GM12878 (cell line): ENCODE data around the gene ANKRD13D. TPM values are rescaled to one million over a fixed set of nuclear protein-coding genes. Genes with fewer than 3 reads are reported as not detected.
A peak's percentile ranks its signal among the peaks of the same experiment; 100 is the strongest.

ENCODE experiments used
- ATF7 ChIP-seq: fragments of 450-650 bp; IDR thresholded peaks from 2 replicates; pipeline ENCODE4 v1.6.1; 2016; ENCODE audit warnings: low read depth, mild to moderate bottlenecking
- BACH1 ChIP-seq: fragments of 450-650 bp; IDR thresholded peaks from 2 replicates; pipeline ENCODE4 v1.6.1; 2017; ENCODE audit warnings: mild to moderate bottlenecking, borderline replicate concordance
- CREM ChIP-seq: IDR thresholded peaks from 2 replicates; pipeline ENCODE4 v1.6.1; 2014; ENCODE audit warnings: antibody characterized with exemption, low read depth
- ETV6 ChIP-seq, 2 experiments: fragments of 450-650 bp in 1 of 2; IDR thresholded peaks in 1 of 2; conservative IDR thresholded peaks in 1 of 2; 2 replicates each; pipeline ENCODE4 v1.6.1; 2014; ENCODE audit warnings: antibody characterized with exemption in 1 of 2, borderline replicate concordance in 1 of 2, low read depth in 1 of 2, mild to moderate bottlenecking in 1 of 2, moderate library complexity in 1 of 2
- GATAD2B ChIP-seq: fragments of 450-650 bp; conservative IDR thresholded peaks from 2 replicates; pipeline ENCODE4 v1.6.1; 2017; ENCODE audit warnings: low read depth, mild to moderate bottlenecking, moderate library complexity
- IKZF1 ChIP-seq: fragments of 450-650 bp; conservative IDR thresholded peaks from 2 replicates; pipeline ENCODE4 v1.6.1; 2017; ENCODE audit warnings: antibody characterized with exemption, mild to moderate bottlenecking
- KAT2A ChIP-seq: conservative IDR thresholded peaks from 2 replicates; pipeline ENCODE4 v1.6.1; 2011; ENCODE audit warnings: low read depth, low read length; ENCODE audit not compliant: control insufficient read depth
- LARP7 ChIP-seq: fragments of 450-650 bp; IDR thresholded peaks from 2 replicates; pipeline ENCODE4 v1.6.1; 2017; ENCODE audit warnings: mild to moderate bottlenecking
- NRF1 ChIP-seq: conservative IDR thresholded peaks from 2 replicates; pipeline ENCODE4 v1.6.1; 2011; ENCODE audit warnings: mild to moderate bottlenecking, low read depth, low read length, improper control_type of control experiment
- PAX5 ChIP-seq: IDR thresholded peaks from 2 replicates; pipeline ENCODE4 v1.6.1; 2011; ENCODE audit warnings: low read depth, low read length, borderline replicate concordance
- RBBP5 ChIP-seq: fragments of 200-600 bp; sonication (generic); conservative IDR thresholded peaks from 2 replicates; pipeline ENCODE4 v1.6.1; 2016
- SMAD1 ChIP-seq: fragments of 450-650 bp; IDR thresholded peaks from 2 replicates; pipeline ENCODE4 v1.6.1; 2018; ENCODE audit warnings: mild to moderate bottlenecking, low read depth; ENCODE audit not compliant: partially characterized antibody
- SUZ12 ChIP-seq: fragments of 200-600 bp; sonication (generic); IDR thresholded peaks from one replicate; pipeline ENCODE4 v1.6.1; 2018; ENCODE audit warnings: antibody characterized with exemption, mild to moderate bottlenecking; ENCODE audit not compliant: unreplicated experiment
- TCF3 ChIP-seq: IDR thresholded peaks from 2 replicates; pipeline ENCODE4 v1.6.1; 2012; ENCODE audit warnings: low read depth, mild to moderate bottlenecking, low read length, borderline replicate concordance; ENCODE audit not compliant: insufficient read depth
- polyA plus RNA-seq, 11 experiments: library from polyadenylated mRNA; depleted of rRNA in 4 of 11; unstranded in 6 of 11; stranded (reverse) in 5 of 11; fragments of >200 nt; fragmentation: Nextera tagmentation in 4 of 11; fragmentation: Illumina TruSeq in 1 of 11; extraction: Ambion mirVana in 4 of 11; extraction: Trizol in 1 of 11; gene quantifications; 1 replicate in 1 of 11; 2 replicates in 10 of 11; pipeline versions ENCODE4 v1.2.1 to v1.2.3, GENCODE V29; 2011 to 2016; ENCODE audit warnings: inconsistent platforms in 2 of 11, missing spikeins in 2 of 11, low read depth in 1 of 11
- total RNA-seq, 4 experiments: library from RNA; depleted of rRNA in 3 of 4; stranded (reverse); fragments of >200 nt in 3 of 4; fragmentation: Illumina TruSeq in 1 of 4; extraction: Trizol in 1 of 4; gene quantifications; 2 replicates each; pipeline versions ENCODE4 v1.2.1 to v1.2.3, GENCODE V29; 2013 to 2021
- TF ChIP-seq, protein P1 (sequence below), 3 experiments: IDR thresholded peaks in 2 of 3; conservative IDR thresholded peaks in 1 of 3; 2 replicates each; pipeline ENCODE4 v1.5.1; 2011; ENCODE audit warnings: low read depth in 3 of 3, low read length in 3 of 3, mild to moderate bottlenecking in 3 of 3, control low read depth in 2 of 3, moderate library complexity in 2 of 3, inconsistent platforms in 1 of 3, mixed read lengths in 1 of 3; ENCODE audit not compliant: control insufficient read depth in 2 of 3, insufficient read depth in 1 of 3; ENCODE audit errors: extremely low read depth in 1 of 3
- TF ChIP-seq, protein P2 (sequence below): fragments of 450-650 bp; IDR thresholded peaks from 2 replicates; pipeline ENCODE4 v1.6.1; 2016; ENCODE audit warnings: mild to moderate bottlenecking
- TF ChIP-seq, protein P3 (sequence below): fragments of 450-650 bp; conservative IDR thresholded peaks from 2 replicates; pipeline ENCODE4 v1.6.1; 2017; ENCODE audit warnings: mild to moderate bottlenecking, moderate library complexity
- TF ChIP-seq, protein P4 (sequence below): IDR thresholded peaks from 2 replicates; pipeline ENCODE4 v1.6.1; 2011; ENCODE audit warnings: borderline replicate concordance, low read depth, mild to moderate bottlenecking, moderate library complexity, low read length; ENCODE audit not compliant: insufficient read depth, poor library complexity, severe bottlenecking

Gene ANKRD13D
- total and polyA plus RNA-seq, 10 of the 15 experiments (the other 5 are each of a cell fraction or from before 2014, with no cell fraction given) = 2.0 to 56.2 (median 21.4) TPM

DNA sequence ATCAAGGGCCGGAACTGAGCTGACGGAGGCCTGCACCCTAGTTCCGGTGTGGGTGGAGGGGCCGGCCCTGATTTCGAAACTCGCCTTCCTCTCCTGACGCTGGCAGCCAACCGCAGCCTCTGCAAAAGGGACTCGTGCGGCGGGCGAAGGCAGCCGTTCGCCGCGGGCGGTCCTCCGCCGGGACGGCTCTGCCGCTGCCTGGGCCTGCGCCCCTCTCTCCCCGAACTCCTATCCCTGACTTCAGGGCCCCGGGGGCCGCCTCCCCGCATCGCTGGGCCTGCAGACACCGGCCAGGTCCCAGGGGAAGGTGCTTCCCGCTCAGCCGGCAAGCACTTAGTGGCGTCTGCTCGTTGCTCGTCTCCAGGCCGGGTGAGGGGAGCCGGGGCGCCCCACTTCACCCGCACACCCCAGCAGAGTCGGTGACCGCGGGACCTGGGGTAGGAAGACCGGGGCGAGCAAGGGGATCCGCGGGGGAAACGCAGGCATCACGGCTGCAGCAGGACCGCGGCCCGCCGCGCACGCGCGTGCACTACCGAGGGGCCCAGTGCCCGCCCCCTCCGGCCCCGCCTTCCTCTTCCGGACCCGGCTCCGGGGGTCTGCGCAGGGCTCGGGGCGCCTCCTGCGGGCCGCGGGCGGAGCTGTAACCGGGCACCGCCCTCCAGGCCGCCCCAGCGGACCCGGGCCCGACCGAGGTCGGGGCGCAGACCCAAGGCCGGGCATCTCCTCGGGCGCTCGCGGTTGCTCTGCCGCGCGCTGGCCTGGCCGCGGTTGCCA is 464 bp upstream of the ANKRD13D start (continued):
- TF ChIP-seq KAT2A = no peak
- peak; percentile 98 for TF ChIP-seq GATAD2B
- TF ChIP-seq TCF3 = peak; percentile 72; the same call in 1 of the 2 replicates
- no peak for TF ChIP-seq SUZ12
- TF ChIP-seq NRF1 = peak; percentile 69
- peak; percentile 80; the same call in 1 of the 2 replicates for TF ChIP-seq PAX5
- peak; percentile 47 for TF ChIP-seq SMAD1
- TF ChIP-seq ATF7 = no peak
- TF ChIP-seq LARP7 = peak; percentile 94
- TF ChIP-seq BACH1 = peak; percentile 42; the same call in 1 of the 2 replicates
- peak; percentile 90 for TF ChIP-seq IKZF1
- TF ChIP-seq ETV6 (conservative IDR thresholded peaks at IDR 0.05 in 1 of 2, IDR thresholded peaks at IDR 0.05 in 1 of 2; ENCODE audit: borderline replicate concordance in 1 of 2, low read depth in 1 of 2) = peak in 1 of 2 experiments; percentile 76; a peak in 1 of 4 replicates
- TF ChIP-seq, protein P1, sequence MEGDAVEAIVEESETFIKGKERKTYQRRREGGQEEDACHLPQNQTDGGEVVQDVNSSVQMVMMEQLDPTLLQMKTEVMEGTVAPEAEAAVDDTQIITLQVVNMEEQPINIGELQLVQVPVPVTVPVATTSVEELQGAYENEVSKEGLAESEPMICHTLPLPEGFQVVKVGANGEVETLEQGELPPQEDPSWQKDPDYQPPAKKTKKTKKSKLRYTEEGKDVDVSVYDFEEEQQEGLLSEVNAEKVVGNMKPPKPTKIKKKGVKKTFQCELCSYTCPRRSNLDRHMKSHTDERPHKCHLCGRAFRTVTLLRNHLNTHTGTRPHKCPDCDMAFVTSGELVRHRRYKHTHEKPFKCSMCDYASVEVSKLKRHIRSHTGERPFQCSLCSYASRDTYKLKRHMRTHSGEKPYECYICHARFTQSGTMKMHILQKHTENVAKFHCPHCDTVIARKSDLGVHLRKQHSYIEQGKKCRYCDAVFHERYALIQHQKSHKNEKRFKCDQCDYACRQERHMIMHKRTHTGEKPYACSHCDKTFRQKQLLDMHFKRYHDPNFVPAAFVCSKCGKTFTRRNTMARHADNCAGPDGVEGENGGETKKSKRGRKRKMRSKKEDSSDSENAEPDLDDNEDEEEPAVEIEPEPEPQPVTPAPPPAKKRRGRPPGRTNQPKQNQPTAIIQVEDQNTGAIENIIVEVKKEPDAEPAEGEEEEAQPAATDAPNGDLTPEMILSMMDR (IDR thresholded peaks at IDR 0.05 in 2 of 3, conservative IDR thresholded peaks at IDR 0.05 in 1 of 3; ENCODE audit: control insufficient read depth in 2 of 3, extremely low read depth in 1 of 3, insufficient read depth in 1 of 3, low read depth in 3 of 3, low read length in 3 of 3) = peak in 2 of 3 experiments; percentile 24 to 75; a peak in 4 of 6 replicates
- TF ChIP-seq CREM = peak; percentile 59
- TF ChIP-seq, protein P2, sequence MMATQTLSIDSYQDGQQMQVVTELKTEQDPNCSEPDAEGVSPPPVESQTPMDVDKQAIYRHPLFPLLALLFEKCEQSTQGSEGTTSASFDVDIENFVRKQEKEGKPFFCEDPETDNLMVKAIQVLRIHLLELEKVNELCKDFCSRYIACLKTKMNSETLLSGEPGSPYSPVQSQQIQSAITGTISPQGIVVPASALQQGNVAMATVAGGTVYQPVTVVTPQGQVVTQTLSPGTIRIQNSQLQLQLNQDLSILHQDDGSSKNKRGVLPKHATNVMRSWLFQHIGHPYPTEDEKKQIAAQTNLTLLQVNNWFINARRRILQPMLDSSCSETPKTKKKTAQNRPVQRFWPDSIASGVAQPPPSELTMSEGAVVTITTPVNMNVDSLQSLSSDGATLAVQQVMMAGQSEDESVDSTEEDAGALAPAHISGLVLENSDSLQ = no peak
- TF ChIP-seq, protein P3, sequence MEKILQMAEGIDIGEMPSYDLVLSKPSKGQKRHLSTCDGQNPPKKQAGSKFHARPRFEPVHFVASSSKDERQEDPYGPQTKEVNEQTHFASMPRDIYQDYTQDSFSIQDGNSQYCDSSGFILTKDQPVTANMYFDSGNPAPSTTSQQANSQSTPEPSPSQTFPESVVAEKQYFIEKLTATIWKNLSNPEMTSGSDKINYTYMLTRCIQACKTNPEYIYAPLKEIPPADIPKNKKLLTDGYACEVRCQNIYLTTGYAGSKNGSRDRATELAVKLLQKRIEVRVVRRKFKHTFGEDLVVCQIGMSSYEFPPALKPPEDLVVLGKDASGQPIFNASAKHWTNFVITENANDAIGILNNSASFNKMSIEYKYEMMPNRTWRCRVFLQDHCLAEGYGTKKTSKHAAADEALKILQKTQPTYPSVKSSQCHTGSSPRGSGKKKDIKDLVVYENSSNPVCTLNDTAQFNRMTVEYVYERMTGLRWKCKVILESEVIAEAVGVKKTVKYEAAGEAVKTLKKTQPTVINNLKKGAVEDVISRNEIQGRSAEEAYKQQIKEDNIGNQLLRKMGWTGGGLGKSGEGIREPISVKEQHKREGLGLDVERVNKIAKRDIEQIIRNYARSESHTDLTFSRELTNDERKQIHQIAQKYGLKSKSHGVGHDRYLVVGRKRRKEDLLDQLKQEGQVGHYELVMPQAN = peak; percentile 88
- no peak for TF ChIP-seq RBBP5
- TF ChIP-seq, protein P4, sequence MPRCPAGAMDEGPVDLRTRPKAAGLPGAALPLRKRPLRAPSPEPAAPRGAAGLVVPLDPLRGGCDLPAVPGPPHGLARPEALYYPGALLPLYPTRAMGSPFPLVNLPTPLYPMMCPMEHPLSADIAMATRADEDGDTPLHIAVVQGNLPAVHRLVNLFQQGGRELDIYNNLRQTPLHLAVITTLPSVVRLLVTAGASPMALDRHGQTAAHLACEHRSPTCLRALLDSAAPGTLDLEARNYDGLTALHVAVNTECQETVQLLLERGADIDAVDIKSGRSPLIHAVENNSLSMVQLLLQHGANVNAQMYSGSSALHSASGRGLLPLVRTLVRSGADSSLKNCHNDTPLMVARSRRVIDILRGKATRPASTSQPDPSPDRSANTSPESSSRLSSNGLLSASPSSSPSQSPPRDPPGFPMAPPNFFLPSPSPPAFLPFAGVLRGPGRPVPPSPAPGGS = peak; percentile 79
